NCI-H146 (cell line): ENCODE data around the gene VCAM1.

ENCODE experiments used
- DNase-seq: peaks from one replicate; lab custom pipeline; 2025; lab: John Stamatoyannopoulos, UW

Gene VCAM1

DNA sequence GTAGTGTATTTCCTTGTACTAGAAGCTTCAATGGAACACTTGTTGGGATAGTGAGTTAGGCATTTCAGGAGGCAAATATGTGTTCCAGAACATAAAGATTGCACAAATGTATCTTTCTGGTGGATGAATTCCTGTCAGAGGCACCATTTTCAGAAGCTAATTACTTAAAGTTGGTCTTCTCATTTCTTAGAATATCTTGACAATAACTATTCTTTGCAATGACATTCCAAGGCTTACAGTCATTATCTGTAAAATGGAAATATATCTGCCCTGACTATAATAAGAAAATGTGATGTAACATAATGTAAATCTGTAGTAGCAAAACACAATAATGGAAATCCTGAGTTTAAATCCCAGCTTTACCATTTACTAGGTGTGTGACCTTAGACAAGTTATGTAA lies 2.7 kb downstream of the VCAM1 start:
- DNase-seq = no peak

DNA sequence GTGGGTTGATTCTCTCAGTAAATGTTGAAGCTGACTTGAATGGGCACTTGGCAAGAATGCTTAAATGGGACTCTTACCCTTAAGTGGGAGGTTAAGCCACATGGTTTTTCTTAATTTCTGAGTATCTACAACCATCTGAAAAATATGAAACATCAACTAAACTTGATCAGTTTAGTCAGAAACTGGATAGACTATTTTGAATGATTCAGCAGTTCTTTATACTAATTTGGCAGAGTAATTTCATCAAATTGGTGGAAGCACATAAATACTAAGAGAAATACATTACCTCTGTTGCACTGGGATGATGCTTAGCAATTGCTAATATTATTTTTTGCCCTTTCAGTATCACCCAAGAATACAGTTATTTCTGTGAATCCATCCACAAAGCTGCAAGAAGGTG lies 4.7 kb downstream of the VCAM1 start:
- no peak for DNase-seq

DNA sequence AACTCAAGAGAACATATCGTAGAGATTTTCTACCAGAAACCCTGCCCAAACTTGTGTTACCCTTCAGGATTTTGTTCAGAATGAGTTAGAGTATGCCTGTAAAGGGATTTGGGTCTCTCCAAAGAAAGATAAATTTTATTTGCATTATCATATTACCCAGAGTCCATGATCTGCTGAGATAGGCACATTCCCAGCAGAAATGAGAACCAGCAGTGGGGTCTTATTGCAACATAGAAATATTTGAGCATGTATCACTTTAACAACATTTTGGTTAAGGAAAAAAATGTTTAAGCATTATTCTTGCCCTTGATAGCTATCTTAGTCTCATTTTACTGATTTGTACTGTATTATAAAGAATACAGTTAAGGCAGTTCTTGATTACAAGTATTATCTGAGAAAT lies 10.6 kb downstream of the VCAM1 start:
- no peak for DNase-seq

DNA sequence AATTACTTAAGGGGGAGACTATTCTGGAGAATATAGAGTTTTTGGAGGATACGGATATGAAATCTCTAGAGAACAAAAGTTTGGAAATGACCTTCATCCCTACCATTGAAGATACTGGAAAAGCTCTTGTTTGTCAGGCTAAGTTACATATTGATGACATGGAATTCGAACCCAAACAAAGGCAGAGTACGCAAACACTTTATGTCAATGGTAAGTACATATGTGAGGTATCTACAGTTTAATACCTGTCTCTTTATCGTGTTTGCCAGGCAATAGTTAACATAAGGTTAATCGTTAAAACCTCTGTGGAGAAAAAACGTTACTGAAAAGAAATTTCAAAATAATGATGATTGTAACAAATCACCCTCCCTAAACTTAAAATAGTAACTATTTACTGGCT lies 11.8 kb downstream of the VCAM1 start:
- DNase-seq = no peak

DNA sequence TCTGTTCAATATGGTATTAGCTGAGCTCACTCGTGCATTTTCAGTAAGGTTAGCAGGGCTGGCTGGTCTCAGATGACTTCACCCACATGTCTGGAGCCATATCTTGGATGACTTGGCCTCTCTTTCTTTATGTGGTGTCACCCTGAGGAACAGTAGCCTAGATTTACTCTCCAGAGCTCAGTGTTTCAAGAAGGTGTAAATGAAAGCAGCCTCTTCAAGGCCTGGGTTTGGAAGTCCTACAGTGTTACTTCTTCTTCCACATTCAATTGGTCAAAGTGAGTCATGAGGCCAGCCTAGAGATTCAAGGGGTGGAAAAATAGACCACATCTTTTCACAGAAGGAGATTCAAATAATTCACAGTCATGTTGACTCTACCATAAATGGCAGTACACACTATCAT lies 12.2 kb downstream of the VCAM1 start:
- DNase-seq = no peak

DNA sequence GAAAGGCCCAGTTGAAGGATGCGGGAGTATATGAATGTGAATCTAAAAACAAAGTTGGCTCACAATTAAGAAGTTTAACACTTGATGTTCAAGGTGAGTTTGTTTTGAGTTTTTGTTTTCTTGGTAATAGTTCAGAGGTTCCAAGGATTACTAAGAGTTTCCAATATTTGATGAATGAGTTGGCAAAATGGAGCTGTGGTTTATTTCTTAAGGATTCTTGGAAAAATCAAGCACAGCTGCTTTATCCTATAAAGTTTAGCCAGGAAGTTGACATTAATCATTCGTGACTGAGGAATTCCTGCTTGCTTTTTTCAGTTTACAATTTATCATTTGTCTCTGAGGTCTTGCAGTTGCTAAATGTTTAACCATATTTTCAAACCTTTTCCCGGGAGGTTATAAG lies 15.1 kb downstream of the VCAM1 start:
- DNase-seq = no peak

DNA sequence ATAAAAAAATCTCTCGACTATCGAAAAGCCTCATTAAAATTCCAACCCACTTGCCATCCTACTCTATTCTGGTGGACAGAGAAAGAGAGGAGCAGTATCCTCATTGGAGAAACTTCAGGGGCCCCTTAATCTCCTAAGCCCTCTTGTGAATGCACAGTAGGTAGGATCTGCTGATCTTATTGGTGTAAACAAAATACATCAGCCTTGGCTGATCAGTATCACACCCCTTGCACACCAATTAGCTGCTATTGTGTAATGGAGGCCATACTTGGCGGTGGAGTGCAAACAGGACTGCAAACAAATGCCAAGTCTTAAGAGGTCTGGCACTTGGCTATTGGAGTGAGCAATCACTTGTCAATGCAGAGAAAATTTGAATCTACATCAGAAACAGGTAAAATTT lies 15.7 kb downstream of the VCAM1 start:
- DNase-seq = no peak

DNA sequence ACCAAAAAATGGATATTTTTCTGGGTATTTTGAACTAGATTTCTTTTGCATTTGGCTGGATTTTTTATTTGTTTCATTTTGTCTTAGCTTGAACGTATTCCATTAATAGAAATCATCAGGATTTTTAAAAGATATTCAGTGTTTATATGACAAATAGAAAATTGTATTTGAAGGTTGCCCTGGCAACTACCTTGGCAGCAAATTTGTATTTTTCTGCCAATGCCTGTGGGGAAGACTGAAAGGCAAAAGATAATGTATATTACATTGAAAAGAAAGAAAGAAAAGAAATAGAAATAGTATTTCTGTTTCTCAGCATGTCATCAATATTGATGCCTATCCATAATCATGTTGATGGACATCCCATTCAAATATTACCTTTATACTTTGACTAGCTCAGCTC lies 16.8 kb downstream of the VCAM1 start:
- no peak for DNase-seq

DNA sequence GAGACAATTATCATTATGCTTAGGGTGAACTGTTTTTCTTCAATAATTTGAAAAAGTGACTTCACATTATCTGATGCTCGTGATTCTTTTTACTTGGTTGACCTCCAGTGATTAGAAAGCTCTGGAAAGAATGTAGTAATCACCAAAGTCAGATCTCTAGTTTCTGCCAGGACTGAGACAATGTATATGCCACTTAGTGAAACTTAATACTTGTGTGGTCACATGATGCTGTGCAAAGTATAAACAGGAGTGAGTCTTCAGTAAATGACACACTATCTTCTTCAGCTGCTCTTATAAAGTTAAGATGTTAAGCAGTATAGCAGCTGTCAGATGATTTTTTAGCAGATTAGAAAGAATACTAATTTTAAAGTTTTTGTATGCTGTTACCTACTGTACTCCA lies 17.2 kb downstream of the VCAM1 start:
- DNase-seq = no peak

DNA sequence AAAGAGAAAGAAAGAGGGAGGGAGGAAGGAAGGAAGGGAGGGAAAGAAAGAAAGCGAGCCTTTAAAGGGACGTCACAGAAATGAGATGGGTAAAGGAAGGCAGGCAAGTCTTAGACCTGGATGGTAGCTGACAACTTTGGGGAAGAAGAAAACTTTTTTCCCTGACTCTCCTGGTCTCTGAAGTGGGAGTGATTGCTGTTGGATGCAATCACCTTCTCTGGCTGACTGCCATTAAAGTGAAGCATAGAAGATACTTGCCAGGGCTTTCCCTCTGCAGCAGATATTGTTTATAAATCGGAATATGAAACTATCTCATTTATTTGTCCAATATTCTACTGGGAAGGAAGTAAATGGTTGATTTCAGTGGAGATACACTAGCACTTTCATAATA lies 27.0 kb downstream of the VCAM1 start:
- no peak for DNase-seq

DNA sequence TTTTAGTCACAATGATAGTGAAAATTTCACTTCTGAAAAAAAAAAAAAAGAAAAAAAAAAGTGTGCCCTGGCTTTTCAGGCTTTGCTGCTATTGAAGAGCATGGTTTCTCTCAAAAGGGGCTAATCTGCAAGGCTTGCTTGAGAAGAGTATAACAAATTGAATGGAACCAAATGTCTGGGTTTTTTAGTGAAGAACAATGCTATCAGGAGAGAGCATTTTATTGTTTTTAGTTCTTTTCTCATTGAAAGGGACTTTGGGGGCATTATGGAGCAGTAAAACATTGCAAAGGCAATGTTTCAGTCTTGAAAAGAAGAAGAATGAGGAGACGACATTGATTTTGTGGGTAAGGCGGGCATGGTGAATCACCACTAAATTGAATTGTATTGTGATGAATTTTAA lies 28.2 kb downstream of the VCAM1 start:
- no peak for DNase-seq

DNA sequence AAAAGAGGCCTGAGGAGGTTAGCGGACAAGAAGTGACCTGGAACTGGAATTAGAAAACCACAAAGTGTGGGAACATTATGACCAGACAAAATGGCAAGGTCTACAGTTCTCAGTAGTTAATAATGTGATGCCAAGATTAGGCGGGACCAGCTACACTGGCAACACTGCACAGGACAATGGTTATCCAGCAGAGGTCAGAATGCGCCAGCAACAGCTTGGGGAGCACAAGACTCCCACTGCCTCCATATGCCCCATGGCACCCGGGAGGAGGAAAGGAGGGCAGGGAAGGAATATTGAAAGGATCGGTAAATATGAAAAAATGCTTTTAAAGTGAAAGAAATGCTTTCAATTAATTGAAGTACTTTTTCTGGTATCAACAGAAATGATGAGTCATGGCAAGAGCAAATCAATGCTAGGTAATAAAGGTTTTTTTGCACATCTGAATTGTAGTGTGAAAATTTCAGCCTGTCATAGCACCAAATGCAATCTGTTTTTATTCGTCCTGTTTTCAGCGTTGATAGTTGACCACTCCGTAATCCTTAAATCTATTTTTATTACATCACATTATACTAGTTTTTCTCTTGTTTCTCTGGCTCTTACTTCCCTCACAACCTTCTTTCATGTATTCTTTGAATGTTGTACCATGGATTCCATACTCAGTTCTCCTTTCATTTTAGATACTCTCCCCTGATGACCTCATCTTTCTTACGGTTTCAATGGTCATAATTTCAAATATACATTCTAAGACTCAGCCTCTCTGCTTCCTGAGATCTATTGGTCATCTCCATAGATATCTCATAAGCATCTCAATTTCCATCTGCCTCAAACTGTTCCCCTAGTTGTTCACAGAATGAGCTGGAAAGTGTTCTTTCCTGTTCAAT lies 30.7 kb downstream of the VCAM1 start:
- no peak for DNase-seq

DNA sequence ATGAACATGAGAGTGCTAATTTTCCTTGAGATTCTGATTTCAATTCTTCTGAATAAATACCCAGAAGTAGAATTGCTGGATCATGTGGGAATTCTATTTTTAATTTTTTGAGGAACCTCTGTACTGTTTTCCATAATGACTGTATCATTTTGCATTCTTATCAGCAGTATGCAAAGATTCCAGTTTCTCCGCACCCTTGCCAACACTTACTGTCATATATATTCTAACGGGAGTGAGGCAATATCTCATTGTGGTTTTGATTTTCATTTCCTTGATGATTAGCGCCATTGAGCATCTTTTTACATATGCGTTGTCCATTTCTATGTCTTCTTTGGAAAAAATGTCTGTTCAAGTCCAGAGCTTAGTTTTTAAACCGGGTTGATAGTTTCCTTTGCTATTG lies 33.2 kb downstream of the VCAM1 start:
- no peak for DNase-seq

DNA sequence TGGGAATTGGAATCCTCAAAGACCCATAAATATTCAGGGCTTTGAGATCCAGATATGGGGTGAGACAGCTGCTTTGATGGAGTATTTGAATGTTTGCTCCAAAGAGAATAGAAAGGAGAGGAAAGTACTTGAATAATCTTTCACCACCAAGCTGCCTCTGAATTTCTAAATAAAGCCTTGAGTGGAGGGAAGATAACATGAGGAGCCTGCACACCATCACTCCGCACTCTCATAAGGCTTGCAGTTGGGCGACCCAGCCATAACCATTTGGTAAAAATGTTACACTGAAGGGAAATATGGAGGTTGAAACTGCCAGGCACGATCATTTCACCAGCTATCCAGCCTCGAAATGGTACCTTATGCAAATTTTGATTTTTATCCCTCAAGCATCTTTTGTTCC lies 38.4 kb downstream of the VCAM1 start:
- DNase-seq = no peak

DNA sequence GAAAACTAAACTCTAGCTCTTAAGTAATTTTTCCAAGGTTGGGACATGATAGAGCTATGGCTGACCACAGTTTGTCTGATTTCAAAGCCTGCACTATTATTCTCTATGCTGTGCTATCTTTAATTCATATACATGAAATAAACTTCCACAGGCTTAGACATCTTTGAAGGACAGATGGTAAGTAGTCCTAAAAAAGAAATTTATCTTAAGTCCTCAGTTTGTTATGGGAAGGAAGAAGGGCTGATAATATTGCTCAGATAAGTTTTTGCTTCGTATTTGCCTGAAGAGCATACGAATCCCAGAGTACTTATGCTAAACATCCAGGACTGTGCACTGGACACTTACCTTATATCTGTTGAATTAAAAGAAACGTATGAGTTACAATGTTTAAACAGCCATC lies 39.6 kb downstream of the VCAM1 start:
- no peak for DNase-seq

DNA sequence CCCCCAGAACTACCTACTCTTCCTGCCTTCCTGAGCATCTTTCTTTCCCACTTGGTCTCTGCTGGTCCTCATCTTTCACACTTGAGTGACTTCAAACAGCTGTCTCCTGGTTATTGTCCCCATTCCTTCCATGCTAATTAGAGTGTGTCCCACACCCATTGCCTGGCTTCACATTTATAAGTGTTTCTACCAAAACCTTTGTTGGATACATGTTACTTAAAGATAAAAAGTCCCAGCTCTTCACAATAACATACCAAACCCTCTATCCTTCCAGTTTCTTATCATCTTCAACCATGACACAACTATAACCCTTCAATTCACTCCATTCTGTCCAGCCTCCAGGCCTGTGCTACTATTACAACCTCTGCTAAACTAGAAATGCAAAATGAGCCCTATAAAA lies 41.0 kb downstream of the VCAM1 start:
- DNase-seq = no peak

DNA sequence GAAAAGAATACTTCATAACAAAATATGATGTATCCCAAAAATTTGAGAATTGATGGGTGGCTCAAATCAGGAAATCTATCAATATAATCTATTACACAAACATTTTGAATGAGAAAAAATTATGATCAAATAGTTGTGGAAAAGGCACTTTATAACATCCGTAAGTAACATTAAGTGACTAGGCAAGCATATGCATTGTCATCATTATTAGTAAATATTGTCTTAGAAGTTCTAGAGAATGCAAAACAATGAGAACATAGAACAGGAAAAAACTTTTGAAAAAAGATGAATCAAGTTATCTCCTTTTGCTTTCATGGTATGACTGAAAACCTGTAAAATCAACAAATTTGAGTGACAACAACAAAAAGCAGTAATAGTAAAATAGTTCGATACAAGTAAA lies 42.9 kb downstream of the VCAM1 start:
- DNase-seq = no peak

DNA sequence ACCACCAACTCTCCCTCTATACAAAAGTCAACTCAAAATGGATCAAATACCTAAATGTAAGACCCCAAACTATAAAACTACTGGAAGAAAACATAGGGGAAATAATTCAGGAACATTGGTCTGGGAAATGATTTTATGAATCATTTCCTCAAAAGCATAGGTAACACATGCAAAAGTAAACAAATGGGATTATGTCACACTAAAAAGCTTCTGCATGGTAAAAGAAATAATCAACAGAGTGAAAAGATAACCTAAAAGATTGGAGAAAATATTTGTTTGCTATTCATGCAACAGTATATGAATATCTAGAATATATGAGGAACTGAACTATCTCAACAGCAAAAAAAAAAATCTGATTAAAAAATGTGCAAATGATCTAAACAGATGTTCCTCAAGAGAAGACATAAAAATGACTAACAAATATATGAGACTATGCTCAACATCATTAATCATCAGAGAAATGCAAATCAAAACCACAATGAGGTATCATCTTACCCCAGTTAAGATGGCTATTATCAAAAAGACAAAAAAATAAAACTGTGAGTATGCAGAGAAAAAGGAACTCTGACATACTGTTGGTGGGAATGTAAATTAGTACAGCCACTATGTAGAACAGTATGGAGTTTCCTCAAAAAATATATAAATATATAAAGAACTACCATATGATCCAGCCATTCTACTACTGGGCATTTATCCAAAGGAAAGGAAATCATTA lies 47.8 kb downstream of the VCAM1 start:
- DNase-seq = no peak

DNA sequence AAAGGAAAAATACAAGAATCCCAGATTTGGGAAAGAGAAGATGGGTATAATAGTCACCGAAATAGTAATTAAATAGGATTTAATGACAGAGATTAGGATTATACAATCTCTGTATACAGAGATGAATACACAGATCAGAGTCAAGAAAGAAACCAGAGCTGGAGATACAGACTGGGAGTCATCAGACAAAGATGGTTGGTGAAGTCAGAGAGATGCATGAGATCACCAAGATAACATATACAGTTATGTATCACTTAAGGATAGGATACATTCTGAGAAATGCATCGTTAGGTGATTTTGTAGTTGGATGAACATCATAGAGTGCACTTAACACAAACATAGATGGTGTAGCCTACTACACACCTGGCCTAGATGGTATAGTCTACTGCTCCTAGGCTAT lies 49.8 kb downstream of the VCAM1 start:
- DNase-seq = no peak

DNA sequence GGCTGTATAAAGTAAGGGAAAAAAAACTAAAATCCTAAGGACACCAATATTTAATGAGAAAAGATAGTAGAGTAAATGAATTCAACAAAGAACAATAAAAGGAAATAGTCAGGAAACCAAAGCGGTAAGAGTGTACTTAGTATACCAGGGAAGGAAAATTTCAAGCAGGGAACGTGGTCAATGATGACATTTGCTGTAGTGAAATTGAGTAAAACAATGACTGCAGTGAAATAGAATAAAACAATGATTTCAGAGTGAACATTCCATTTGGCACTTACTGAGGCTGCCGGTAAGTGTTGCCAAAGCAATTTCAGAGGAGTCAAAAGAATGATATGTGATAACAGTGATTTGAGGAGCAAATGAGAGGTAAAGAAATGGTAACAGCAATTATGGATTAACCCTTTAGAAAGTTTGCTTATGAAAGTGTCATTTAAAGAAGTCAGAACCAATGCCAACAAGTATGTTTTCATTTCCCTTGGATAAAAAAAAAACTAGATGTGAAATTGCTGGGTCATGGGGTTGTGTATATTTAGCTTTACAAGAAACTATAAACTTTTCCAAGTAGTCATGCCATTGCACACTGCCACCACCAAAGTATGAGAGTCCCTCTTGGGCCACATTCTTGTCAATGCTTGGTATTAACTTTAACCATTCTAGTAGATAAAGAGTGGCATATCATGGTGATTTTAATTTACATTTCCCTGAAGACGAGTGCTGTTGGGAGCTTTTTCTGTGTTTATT lies 50.5 kb downstream of the VCAM1 start:
- no peak for DNase-seq

DNA sequence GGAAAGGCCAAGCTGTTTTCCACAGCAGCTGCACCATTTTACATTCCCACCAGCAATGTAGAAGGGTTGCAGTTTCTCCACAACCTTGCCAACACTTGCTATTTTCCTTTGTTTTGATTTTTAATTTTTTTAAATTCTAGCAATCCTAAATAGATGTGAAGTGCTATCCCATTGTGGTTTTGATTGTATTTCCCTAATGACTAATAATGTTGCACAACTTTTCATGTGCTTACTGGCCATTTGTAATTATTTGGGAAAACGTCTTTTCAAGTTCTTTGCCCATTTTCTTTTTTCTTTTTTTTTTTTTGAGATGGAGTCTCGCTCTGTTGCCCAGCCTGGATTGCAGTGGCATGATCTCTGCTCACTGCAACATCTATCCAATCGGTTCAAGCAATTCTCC lies 53.9 kb downstream of the VCAM1 start:
- no peak for DNase-seq

DNA sequence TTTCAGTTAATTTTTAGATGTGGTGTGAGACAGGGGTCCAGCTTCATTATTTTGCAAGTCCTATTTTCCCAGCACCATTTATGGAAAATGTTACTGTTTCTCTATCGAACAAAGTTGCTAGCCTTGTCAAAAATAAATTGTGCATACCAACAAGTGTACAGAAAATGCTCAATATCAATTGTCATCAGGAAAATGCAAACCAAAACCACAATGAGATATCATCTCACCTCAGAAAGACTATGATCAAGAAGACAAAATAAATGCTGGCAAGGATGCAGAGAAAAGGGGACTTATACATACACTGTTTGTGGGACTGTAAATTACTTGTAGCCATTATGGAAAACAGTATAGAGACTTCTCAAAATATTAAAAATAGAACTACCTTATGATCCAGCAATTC lies 54.8 kb downstream of the VCAM1 start:
- no peak for DNase-seq

DNA sequence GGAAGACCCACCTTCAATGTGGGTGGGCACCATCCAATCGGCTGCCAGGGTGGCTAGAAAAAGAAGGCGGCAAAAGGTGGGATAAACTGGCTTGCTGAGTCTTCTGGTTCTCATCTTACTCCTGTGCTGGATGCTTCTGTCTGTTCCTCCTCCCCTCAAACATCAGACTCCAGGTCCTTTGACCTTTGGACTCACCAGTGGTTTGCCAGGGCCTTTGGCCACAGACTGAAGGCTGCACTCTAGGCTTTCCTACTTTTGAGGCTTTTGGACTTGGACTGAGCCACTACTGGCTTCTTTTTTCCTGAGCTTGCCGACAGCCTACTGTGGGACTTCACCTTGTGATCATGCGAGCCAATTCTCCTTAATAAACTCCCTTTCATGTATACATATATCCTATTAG lies 55.9 kb downstream of the VCAM1 start:
- DNase-seq = no peak
